GM23338 (cell line): ENCODE data around the gene TAF11. TPM values are rescaled to one million over a fixed set of nuclear protein-coding genes. Genes with fewer than 3 reads are reported as not detected.

ENCODE experiments used
- ATAC-seq: fragments of 200-7000 bp; cut with Tn5 transposase; 3 replicates; pipeline ENCODE4 v1.9.1; 2020
- DNase-seq: peaks from one replicate; pipeline ENCODE4 v3.0.0-alpha.2; 2015; ENCODE audit warnings: low spot score
- H2AFZ ChIP-seq: fragments of 200-600 bp; sonication (generic); 2 replicates; pipeline ENCODE4 v1.8.0; 2016; ENCODE audit warnings: antibody characterized with exemption, mild to moderate bottlenecking, moderate library complexity
- H3F3A ChIP-seq: fragments of 200-600 bp; sonication (generic); replicated peaks from 2 replicates; pipeline ENCODE4 v1.8.0; 2017; ENCODE audit warnings: antibody characterized with exemption, mixed run types, low read depth
- H3K27ac ChIP-seq: fragments of 200-600 bp; sonication (generic); 2 replicates; pipeline ENCODE4 v1.6.1; 2016; ENCODE audit warnings: low read depth
- H3K27me3 ChIP-seq: fragments of 200-600 bp; sonication (generic); 2 replicates; pipeline ENCODE4 v1.8.0; 2016; ENCODE audit warnings: mild to moderate bottlenecking, mixed run types, moderate library complexity; ENCODE audit not compliant: insufficient read depth
- H3K36me3 ChIP-seq: fragments of 200-600 bp; sonication (generic); 2 replicates; pipeline ENCODE4 v1.8.0; 2016; ENCODE audit warnings: mild to moderate bottlenecking; ENCODE audit not compliant: insufficient read depth
- H3K4me1 ChIP-seq: fragments of 200-600 bp; sonication (generic); 2 replicates; pipeline ENCODE4 v1.8.0; 2016; ENCODE audit warnings: mild to moderate bottlenecking, moderate library complexity; ENCODE audit not compliant: insufficient read depth
- H3K4me2 ChIP-seq: fragments of 200-600 bp; sonication (generic); 2 replicates; pipeline ENCODE4 v1.7.1; 2017; ENCODE audit warnings: mixed run types
- H3K4me3 ChIP-seq: fragments of 200-600 bp; sonication (generic); 2 replicates; pipeline ENCODE4 v1.6.1; 2016; ENCODE audit warnings: mixed run types
- H3K79me2 ChIP-seq: fragments of 200-600 bp; sonication (generic); replicated peaks from 2 replicates; pipeline ENCODE4 v1.8.0; 2017; ENCODE audit warnings: mild to moderate bottlenecking; ENCODE audit not compliant: insufficient read depth
- H3K9me2 ChIP-seq: fragments of 200-600 bp; sonication (generic); 2 replicates; pipeline ENCODE4 v1.8.0; 2017; ENCODE audit not compliant: insufficient read depth
- H4K20me1 ChIP-seq: fragments of 200-600 bp; sonication (generic); replicated peaks from 2 replicates; pipeline ENCODE4 v1.8.0; 2017; ENCODE audit warnings: mild to moderate bottlenecking; ENCODE audit not compliant: insufficient read depth
- H3K27ac Mint-ChIP-seq: 2 replicates; pipeline ENCODE4 v1.8.0; 2020; ENCODE audit warnings: inconsistent platforms, mild to moderate bottlenecking, moderate library complexity, mixed read lengths
- H3K27me3 Mint-ChIP-seq: 3 replicates; pipeline ENCODE4 v1.8.0; 2022; ENCODE audit warnings: low read depth, mild to moderate bottlenecking, moderate library complexity, mixed read lengths, inconsistent platforms; ENCODE audit not compliant: insufficient read depth, poor library complexity
- H3K36me3 Mint-ChIP-seq: 3 replicates; pipeline ENCODE4 v1.8.0; 2021; ENCODE audit warnings: low read depth, mild to moderate bottlenecking, inconsistent platforms, moderate library complexity, mixed read lengths
- H3K4me1 Mint-ChIP-seq: 3 replicates; pipeline ENCODE4 v1.8.0; 2020; ENCODE audit warnings: mild to moderate bottlenecking, inconsistent platforms, mixed read lengths
- H3K4me3 Mint-ChIP-seq: 3 replicates; pipeline ENCODE4 v1.8.0; 2021; ENCODE audit warnings: moderate library complexity, mild to moderate bottlenecking, inconsistent platforms, mixed read lengths
- H3K9me3 Mint-ChIP-seq: 3 replicates; pipeline ENCODE4 v1.8.0; 2020; ENCODE audit warnings: moderate library complexity, mild to moderate bottlenecking, inconsistent platforms, mixed read lengths
- EZH2 ChIP-seq: fragments of 200-600 bp; sonication (generic); IDR thresholded peaks from one replicate; pipeline ENCODE4 v1.8.0; 2017; ENCODE audit warnings: antibody characterized with exemption, mild to moderate bottlenecking, low read depth; ENCODE audit not compliant: unreplicated experiment
- JUNB ChIP-seq: IDR thresholded peaks from one replicate; pipeline ENCODE4 v1.6.1; 2016; ENCODE audit warnings: antibody characterized with exemption; ENCODE audit not compliant: unreplicated experiment
- NANOG ChIP-seq: IDR thresholded peaks from 2 replicates; pipeline ENCODE4 v1.6.1; 2016; ENCODE audit warnings: antibody characterized with exemption, borderline replicate concordance
- POLR2AphosphoS5 ChIP-seq: IDR thresholded peaks from 2 replicates; pipeline ENCODE4 v1.6.1; 2016; ENCODE audit warnings: antibody characterized with exemption, low read depth
- ZNF114 ChIP-seq: fragments of 250-450 bp; sonication (Bioruptor Pico); IDR thresholded peaks from 2 replicates; pipeline ENCODE4 v1.5.0; 2020; ENCODE audit warnings: mild to moderate bottlenecking, moderate library complexity
- polyA plus RNA-seq: library from polyadenylated mRNA; unstranded; fragments of >200 nt; fragmentation: Nextera tagmentation; extraction: Ambion mirVana; gene quantifications from 2 replicates; pipeline ENCODE4 v1.2.1, GENCODE V29; 2016
- total RNA-seq: library from RNA; depleted of rRNA; stranded (reverse); fragments of >200 nt; shearing (Covaris generic); gene quantifications from 2 replicates; pipeline ENCODE4 v1.2.3, GENCODE V29; 2014
- TF ChIP-seq, protein P1 (sequence below): fragments of 250-450 bp; sonication (Bioruptor Pico); IDR thresholded peaks from 2 replicates; pipeline ENCODE4 v1.5.0; 2020; ENCODE audit warnings: mild to moderate bottlenecking, moderate library complexity

The TAF11 gene
- total and polyA plus RNA-seq, 2 experiments from 2014 or later: 51.1 to 65.3 TPM

- peak overlapping the region; percentile 34; the same call in 1 of the 2 replicates for H3K27ac ChIP-seq
- no peak overlapping the region for H2AFZ ChIP-seq
- H3K79me2 ChIP-seq: peaks cover 84% of the 10 kb centered on the region
- H4K20me1 ChIP-seq: peaks cover 23% of the 10 kb centered on the region
- H3K4me3 Mint-ChIP-seq: no peak overlapping the region
- H3K9me2 ChIP-seq: no peaks in the 10 kb centered on the region
- no peak for ATAC-seq
- no peaks in the 10 kb centered on the region; the same call in 2 of the 3 replicates for H3K9me3 Mint-ChIP-seq
- H3K4me1 ChIP-seq: no peaks in the 10 kb centered on the region; the same call in 1 of the 2 replicates
- peaks cover 14% of the 10 kb centered on the region for H3K4me1 Mint-ChIP-seq
- no peak for TF ChIP-seq EZH2
- TF ChIP-seq ZNF114 (CRISPR knock-in tag): no peak
- TF ChIP-seq JUNB: no peak
- no peak for TF ChIP-seq POLR2AphosphoS5
- TF ChIP-seq, protein P1, sequence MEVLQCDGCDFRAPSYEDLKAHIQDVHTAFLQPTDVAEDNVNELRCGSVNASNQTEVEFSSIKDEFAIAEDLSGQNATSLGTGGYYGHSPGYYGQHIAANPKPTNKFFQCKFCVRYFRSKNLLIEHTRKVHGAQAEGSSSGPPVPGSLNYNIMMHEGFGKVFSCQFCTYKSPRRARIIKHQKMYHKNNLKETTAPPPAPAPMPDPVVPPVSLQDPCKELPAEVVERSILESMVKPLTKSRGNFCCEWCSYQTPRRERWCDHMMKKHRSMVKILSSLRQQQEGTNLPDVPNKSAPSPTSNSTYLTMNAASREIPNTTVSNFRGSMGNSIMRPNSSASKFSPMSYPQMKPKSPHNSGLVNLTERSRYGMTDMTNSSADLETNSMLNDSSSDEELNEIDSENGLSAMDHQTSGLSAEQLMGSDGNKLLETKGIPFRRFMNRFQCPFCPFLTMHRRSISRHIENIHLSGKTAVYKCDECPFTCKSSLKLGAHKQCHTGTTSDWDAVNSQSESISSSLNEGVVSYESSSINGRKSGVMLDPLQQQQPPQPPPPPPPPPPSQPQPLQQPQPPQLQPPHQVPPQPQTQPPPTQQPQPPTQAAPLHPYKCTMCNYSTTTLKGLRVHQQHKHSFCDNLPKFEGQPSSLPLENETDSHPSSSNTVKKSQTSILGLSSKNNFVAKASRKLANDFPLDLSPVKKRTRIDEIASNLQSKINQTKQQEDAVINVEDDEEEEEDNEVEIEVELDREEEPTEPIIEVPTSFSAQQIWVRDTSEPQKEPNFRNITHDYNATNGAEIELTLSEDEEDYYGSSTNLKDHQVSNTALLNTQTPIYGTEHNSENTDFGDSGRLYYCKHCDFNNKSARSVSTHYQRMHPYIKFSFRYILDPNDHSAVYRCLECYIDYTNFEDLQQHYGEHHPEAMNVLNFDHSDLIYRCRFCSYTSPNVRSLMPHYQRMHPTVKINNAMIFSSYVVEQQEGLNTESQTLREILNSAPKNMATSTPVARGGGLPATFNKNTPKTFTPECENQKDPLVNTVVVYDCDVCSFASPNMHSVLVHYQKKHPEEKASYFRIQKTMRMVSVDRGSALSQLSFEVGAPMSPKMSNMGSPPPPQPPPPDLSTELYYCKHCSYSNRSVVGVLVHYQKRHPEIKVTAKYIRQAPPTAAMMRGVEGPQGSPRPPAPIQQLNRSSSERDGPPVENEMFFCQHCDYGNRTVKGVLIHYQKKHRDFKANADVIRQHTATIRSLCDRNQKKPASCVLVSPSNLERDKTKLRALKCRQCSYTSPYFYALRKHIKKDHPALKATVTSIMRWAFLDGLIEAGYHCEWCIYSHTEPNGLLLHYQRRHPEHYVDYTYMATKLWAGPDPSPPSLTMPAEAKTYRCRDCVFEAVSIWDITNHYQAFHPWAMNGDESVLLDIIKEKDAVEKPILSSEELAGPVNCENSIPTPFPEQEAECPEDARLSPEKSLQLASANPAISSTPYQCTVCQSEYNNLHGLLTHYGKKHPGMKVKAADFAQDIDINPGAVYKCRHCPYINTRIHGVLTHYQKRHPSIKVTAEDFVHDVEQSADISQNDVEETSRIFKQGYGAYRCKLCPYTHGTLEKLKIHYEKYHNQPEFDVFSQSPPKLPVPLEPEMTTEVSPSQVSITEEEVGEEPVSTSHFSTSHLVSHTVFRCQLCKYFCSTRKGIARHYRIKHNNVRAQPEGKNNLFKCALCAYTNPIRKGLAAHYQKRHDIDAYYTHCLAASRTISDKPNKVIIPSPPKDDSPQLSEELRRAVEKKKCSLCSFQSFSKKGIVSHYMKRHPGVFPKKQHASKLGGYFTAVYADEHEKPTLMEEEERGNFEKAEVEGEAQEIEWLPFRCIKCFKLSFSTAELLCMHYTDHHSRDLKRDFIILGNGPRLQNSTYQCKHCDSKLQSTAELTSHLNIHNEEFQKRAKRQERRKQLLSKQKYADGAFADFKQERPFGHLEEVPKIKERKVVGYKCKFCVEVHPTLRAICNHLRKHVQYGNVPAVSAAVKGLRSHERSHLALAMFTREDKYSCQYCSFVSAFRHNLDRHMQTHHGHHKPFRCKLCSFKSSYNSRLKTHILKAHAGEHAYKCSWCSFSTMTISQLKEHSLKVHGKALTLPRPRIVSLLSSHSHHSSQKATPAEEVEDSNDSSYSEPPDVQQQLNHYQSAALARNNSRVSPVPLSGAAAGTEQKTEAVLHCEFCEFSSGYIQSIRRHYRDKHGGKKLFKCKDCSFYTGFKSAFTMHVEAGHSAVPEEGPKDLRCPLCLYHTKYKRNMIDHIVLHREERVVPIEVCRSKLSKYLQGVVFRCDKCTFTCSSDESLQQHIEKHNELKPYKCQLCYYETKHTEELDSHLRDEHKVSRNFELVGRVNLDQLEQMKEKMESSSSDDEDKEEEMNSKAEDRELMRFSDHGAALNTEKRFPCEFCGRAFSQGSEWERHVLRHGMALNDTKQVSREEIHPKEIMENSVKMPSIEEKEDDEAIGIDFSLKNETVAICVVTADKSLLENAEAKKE: no peak
- no peak for TF ChIP-seq NANOG
- H3K4me2 ChIP-seq: no peak overlapping the region
- no peaks in the 10 kb centered on the region for H3K27me3 Mint-ChIP-seq
- DNase-seq: no peak
- no peak overlapping the region for H3K27ac Mint-ChIP-seq
- no peaks in the 10 kb centered on the region; the same call in 2 of the 3 replicates for H3K36me3 Mint-ChIP-seq
- no peak overlapping the region for H3K4me3 ChIP-seq
- H3F3A ChIP-seq: no peaks in the 10 kb centered on the region
- H3K36me3 ChIP-seq: no peaks in the 10 kb centered on the region
- no peaks in the 10 kb centered on the region for H3K27me3 ChIP-seq
Observed at GRCh38 chr6:34904990-34905613, 17.3 kb upstream of the TAF11 start.
